ENCODE results near the gene UBR2.
"Not testable (repeated sequence)": the region's sequence is repeated elsewhere in the genome, so short reads cannot be mapped to it uniquely, and the experiment has no call there.

UBR2 gene

DNA sequence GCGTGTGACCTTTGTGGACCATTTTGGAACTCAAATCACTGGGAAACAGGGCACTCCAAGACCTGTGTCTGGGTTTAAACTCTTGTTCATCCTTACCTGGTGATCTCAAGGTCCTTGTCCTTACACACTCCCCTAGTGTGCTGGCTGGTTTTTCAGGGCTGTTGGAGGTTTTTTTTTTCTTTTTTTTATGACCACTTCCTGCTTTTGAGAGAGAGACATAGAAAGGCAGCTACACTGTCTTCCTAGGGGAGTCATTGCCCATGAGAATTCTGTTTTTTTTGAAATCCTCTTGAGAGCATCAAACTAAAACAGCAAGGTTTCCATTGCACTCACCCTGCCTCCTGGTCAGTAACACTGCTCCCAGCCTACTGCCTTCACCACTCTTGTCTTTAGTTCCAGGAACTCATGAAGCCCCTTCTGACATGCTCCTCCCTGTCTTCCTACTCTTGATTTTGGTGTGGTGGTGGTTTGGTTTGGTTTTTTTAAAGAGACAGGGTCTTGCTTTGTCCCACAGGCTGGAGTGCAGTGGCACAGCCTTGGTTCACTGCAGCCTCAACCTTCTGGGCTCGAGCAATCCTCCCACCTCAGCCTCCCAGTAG lies 130.0 kb downstream of the UBR2 start:
- DNase-seq (ENCODE audit: low read depth): no peak

GRCh38 chr6:42694586-42694985 lies 130.8 kb downstream of the UBR2 start:
- DNase-seq (ENCODE audit: low read depth): no peak

GRCh38 chr6:42696526-42697267 lies 132.9 kb downstream of the UBR2 start:
- DNase-seq (ENCODE audit: low read depth): no peak

- no peak for DNase-seq (ENCODE audit: low read depth)
These were observed 133.4 kb downstream of the UBR2 start for GRCh38 chr6:42697268-42697655.

DNA sequence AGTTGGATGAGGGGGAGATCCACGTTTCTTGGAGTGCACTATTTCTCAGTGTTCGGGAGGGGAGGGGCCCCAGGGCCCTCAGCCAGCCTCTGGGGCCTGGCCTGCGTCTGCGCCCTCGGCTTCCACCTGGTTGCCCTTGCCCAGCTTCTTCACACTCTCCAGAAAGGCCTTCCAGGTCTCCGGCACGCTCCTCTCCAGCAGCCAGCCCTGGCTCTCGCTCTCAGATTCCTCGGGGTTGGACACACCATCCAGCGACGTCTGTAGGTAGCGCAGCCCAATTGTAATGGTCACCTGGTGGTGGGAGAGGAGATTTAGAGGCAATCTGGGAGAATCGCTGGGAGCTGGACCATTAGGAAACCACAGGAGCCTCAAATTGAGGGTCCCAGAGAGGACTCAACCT lies 134.4 kb downstream of the UBR2 start:
- DNase-seq (ENCODE audit: low read depth): no peak

DNA sequence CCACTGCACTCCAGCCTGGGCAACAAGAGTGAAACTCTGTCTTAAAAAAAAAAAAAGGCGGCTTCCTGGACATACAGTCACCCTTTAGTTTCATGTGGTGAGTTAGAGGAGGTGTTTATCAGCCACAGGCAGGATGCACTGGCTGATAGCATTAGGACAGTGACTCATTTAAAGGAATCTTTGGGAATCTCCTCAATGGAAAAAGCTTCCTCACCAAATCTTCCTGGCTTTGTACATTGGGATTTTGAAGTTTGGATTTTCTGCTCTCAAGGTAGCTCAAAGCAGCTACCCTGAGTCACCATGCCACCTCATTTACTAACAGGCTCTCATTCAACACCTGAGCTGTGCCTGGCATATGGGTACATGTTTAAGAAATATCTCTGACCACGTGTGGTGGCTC lies 138.4 kb downstream of the UBR2 start:
- DNase-seq (ENCODE audit: low read depth): no peak

DNA sequence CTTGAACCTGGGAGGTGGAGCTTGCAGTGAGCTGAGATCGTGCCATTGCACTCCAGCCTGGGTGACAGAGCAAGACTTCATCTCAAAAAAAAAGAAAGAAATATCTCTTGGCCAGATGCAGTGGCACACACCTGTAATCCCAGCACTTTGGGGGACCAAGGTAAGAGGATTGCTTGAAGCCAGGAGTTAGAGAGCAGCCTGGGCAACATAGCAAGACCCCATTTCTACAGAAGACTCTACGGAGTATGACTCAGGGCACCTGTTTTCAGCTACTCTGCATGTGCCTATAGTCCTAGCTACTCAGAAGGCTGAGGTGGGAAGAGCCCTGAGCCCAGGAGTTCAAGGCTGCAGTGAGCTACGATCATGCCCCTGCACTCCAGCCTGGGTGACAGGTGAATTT lies 139.0 kb downstream of the UBR2 start:
- DNase-seq (ENCODE audit: low read depth): not testable (repeated sequence)

DNA sequence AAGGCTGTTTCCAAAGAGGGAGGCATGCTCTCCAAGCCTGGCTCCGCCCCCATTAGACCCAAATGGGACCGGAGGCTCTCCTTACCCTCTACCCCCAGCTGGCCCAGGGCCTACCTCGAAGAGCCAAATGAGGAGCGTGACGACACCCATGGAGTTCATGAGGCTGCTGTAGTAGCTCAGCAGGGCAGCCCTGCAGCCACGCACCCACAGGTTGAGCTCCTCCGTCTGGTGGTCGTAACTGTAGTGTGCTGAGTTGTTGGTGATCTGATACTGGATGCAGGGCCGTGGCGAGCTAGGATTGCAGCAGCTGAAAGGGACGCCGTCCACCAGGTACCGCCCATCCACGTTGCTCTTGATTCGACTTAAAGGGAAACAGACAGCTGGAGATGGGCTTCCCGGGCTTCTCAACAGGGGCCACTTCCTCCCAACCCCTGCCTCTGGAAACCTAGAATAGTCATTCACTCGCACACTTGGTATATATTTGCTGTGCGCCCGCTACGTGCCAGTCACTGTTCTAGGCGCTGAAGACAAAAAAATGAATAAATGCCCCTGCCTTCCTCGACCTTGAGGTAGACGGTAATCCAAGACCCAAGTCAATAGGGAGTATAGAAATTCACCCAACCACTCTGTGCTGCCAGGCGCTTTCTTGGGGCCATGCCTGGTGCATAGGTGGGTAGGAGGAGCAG lies 140.6 kb downstream of the UBR2 start:
- no peak for DNase-seq (ENCODE audit: low read depth)

DNA sequence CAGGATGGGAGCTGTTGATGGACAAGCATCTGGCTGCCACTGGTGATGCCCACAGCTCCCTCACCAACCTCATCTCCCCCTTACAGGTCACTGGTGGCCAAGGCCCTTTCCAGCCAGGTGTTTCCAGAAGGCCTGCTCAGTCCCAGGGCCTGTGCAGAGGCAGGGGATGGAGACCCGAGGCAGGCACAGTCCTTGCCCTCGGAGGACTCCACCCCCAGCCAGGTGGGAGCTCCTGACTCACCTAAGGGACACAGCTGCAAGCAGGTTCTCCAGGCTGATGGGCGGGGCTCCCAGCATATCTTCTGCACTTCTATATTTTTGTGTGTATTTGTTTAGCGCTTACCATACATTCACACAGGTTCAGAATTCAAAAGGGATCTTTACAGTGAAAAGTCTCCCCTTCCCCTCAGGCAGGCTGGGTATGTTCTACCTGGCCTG lies 141.1 kb downstream of the UBR2 start:
- no peak for DNase-seq (ENCODE audit: low read depth)

DNA sequence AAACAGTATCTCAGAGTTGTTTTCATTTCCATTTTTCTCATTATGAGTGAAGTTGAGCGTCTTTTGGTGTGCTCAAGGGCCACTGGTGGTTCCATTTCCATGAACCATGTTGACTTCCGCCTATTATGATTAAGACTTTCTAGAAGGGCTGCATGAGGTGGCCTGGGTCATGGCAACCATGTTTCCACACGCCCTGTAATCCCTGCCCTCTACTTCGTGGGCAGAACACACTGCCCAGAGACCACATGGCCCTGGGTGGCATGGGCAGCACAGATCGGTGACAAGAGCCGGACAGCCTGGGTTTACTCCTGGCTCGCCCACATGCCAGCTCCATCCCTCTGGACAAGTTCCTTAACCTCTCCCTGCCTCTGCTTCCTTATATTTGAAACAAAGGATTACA lies 143.8 kb downstream of the UBR2 start:
- DNase-seq (ENCODE audit: low read depth): no peak

GRCh38 chr6:42708096-42708495 lies 144.3 kb downstream of the UBR2 start:
- DNase-seq (ENCODE audit: low read depth): no peak

DNA sequence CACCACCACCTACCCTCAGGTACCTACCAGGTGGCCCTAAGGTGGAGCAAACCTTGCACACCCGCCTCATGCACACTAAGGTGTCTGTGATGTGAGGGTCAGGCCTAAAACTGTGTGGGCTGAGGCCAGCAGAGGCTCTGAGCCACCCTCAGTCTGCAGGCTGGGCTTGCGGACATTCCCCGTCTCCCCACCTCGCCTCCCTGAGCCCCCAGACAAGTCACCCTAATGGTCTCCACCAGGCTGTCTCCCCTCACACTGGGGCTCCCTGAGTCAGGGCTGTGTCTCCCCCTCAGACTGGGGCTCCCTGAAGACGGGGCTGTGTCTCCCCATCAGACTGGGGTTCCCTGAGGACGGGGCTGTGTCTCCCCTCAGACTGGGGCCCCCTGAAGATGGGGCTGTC lies 146.0 kb downstream of the UBR2 start:
- DNase-seq (ENCODE audit: low read depth): no peak

DNA sequence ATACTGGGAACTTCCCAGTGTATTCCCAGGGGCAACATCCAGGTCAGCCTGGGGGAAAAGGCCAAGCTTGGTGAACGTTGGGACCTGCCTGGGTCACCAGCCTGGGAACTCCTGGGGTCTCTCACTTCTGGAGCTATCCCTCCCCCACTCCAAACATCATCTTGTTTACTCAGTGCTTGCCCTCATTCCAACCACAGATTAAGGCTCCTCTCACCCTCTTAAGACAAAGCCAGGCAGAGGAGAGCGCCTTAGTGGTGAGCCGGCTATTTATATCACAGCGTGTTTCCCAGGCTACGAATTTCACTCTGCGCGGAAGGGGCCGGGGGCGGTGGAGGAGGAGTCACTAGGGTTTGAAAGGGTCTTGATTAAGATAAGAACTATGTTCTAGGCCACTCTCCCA lies 146.5 kb downstream of the UBR2 start:
- no peak for DNase-seq (ENCODE audit: low read depth)

- no peak for DNase-seq (ENCODE audit: low read depth)
These were observed 148.1 kb downstream of the UBR2 start for GRCh38 chr6:42711930-42712329.

GRCh38 chr6:42714098-42714761 lies 150.4 kb downstream of the UBR2 start:
- no peak for DNase-seq (ENCODE audit: low read depth)

GRCh38 chr6:42715871-42716270 lies 152.0 kb downstream of the UBR2 start:
- no peak for DNase-seq (ENCODE audit: low read depth)

GRCh38 chr6:42720739-42721138 lies 156.9 kb downstream of the UBR2 start:
- no peak for DNase-seq (ENCODE audit: low read depth)

DNA sequence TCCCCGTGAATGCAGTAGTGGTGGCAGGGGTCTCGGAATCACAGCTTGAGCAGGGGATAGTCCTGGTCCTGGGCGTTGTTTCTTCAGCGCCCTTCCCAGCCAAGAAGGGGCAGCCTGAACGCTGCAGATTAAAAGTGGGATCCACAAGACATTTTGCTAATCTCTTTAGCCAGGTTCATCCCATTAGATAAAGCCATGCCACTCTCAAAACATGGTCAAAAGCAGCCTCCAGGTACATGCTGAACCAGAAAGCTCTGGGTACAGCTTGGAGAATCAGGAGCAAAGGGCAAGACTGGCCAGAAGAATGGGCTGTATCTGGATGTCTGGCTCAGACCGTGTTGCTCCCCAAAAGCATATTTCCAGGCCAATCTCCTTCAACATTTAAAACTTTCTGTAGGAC lies 158.7 kb downstream of the UBR2 start, which contains the start of gene PRPH2:
Gene PRPH2 (minus strand): TSS at position 101 of the 400 bp plus-strand sequence. CDS start 263 bp downstream, outside the sequence.
- no peak for DNase-seq (ENCODE audit: low read depth)

DNA sequence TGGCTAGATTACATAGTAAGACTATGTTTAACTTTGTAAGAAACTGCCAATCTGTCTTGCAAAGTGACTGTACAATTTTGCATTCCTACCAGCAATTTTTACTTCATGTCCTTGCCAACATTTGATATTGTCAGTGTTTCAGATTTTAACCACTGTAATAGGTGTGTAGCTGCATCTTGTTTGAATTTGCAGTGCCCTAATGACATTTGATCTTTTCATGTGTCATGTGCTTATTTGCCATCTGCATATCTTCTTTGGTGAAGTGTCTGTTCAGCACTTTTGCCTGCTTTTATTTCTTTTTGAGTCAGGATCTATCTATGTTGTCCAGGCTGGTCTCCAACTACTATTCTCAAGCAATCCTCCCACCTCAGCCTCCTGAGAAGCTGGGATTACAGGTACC lies 161.0 kb downstream of the UBR2 start:
- no peak for DNase-seq (ENCODE audit: low read depth)

GRCh38 chr6:42726026-42726425 lies 162.2 kb downstream of the UBR2 start:
- DNase-seq (ENCODE audit: low read depth): no peak

DNA sequence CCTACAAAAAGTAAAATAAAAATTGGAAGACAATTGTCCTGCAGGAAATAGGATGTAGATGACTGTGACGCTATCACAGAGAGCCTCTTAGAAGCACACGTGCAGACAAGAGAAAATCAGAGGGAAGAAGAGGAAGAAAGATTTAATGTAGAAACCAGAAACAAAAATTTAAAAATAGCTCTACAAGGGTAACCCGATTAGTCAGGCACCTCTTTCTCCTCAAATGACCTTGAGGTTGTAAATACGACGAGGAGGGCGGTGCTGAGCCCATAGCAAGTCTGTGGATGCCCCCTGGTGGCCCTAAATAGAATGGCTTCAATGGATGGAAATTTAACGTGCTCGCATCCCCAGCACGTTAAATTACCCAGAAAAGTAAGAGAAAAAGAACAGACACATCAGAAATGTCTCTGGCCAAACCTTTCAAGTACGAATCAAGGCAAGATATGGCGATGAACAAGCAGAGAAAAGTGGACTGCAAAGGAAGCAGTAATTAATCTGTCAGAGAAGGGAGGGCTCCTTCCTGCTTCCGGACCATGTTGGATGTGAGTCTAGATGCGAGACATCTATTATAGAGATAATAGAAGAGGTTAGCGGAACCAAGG lies 162.8 kb downstream of the UBR2 start:
- peak; percentile 55 for DNase-seq (ENCODE audit: low read depth)

DNA sequence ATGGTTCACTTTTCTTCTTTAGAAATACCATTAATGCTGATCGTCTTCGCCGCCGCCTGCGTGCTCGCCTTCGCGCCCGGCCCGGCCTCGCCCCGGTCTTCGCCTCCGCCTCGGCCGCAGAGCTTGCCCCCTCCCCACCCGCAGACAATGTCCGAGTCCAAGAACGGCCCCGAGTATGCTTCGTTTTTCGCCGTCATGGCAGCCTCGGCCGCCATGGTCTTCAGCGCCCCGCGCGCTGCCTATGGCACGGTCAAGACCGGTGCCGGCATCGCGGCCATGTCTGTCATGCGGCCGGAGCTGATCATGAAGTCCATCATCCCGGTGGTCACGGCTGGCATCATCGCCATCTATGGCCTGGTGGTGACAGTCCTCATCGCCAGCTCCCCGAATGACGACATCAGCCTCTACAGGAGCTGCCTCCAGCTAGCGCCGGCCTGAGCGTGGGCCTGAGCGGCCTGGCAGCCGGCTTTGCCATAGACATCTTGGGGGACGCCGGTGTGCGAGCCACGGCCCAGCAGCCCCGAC lies 163.3 kb downstream of the UBR2 start:
- no peak for DNase-seq (ENCODE audit: low read depth)

Data from CMK (cell line).